AG04450 (cell line): ENCODE data around the gene EGLN1. TPM values are rescaled to one million over a fixed set of nuclear protein-coding genes. Genes with fewer than 3 reads are reported as not detected.

Experiments
- CTCF ChIA-PET: fragments of 300-600, 350-600 bp; formaldehyde crosslinking; extraction: SDS; loops from one replicate; lab custom pipeline; 2022; ENCODE audit warnings: antibody characterized with exemption, inconsistent platforms; lab: Charles Lee
- POLR2A ChIA-PET: fragments of 350-600 bp; formaldehyde crosslinking; extraction: SDS; loops from one replicate; lab custom pipeline; 2021; ENCODE audit warnings: antibody characterized with exemption, inconsistent platforms; lab: Yijun Ruan, JAX
- DNase-seq: peaks from one replicate; pipeline ENCODE4 v3.0.0-alpha.2; 2011; ENCODE audit warnings: low read depth, low spot score
- H3K27ac ChIP-seq: one replicate; pipeline ENCODE4 v1.5.1; 2012; ENCODE audit warnings: low read depth, low read length, control low read depth
- H3K27me3 ChIP-seq: one replicate; pipeline ENCODE4 v1.6.0; 2012; ENCODE audit warnings: low read length; ENCODE audit not compliant: control insufficient read depth, insufficient read depth
- H3K4me3 ChIP-seq: 2 replicates; pipeline ENCODE4 v1.5.1; 2011; ENCODE audit warnings: mild to moderate bottlenecking, low read depth, low read length, control low read depth
- H3K9me3 ChIP-seq: 2 replicates; pipeline ENCODE4 v1.5.1; 2012; ENCODE audit warnings: low read length; ENCODE audit not compliant: control insufficient read depth, insufficient read depth
- CTCF ChIP-seq: IDR thresholded peaks from 2 replicates; pipeline ENCODE4 v1.5.1; 2011; ENCODE audit warnings: low read depth, low read length, control low read depth, inconsistent platforms
- polyA plus RNA-seq: library from polyadenylated mRNA; depleted of rRNA; stranded (reverse); fragments of >200 nt; gene quantifications from 2 replicates; pipeline ENCODE4 v1.2.3, GENCODE V29; 2011

EGLN1 gene
- polyA plus RNA-seq, 1 experiment: 48.2 TPM

GRCh38 chr1:231386466-231386865 is 35.6 kb downstream of the EGLN1 start:
- Histone ChIP-seq H3K4me3 (no peak overlapping the region), H3K27me3 (no peaks in the 10 kb centered on the region), H3K9me3 (no peaks in the 10 kb centered on the region), H3K27ac (no peak overlapping the region)
- POLR2A ChIA-PET: no interaction called here
- CTCF ChIA-PET: interaction anchor here (0.6 kb wide), 1 partner anchor 204 kb away, joined by 4 read pairs; no protein-coding TSS in a partner anchor
- no peak for DNase-seq
- no peak for TF ChIP-seq CTCF

GRCh38 chr1:231385416-231385748 is 36.7 kb downstream of the EGLN1 start:
- no peaks in the 10 kb centered on the region for H3K27me3 ChIP-seq
- H3K27ac ChIP-seq: no peak overlapping the region
- no peak overlapping the region for H3K4me3 ChIP-seq
- POLR2A ChIA-PET: no interaction called here
- TF ChIP-seq CTCF: no peak
- CTCF ChIA-PET: no interaction called here
- no peak for DNase-seq
- no peaks in the 10 kb centered on the region for H3K9me3 ChIP-seq

- no peak overlapping the region for H3K27ac ChIP-seq
- ChIA-PET POLR2A (no interaction called here), CTCF (no interaction called here)
- no peak for DNase-seq
- H3K9me3 ChIP-seq: no peaks in the 10 kb centered on the region
- H3K27me3 ChIP-seq: no peaks in the 10 kb centered on the region
- TF ChIP-seq CTCF: no peak
- no peak overlapping the region for H3K4me3 ChIP-seq
These were observed 37.2 kb downstream of the EGLN1 start for GRCh38 chr1:231384696-231385415.

- CTCF ChIA-PET: interaction anchor here (0.5 to 1.0 kb wide), 2 partner anchors 9 to 50 kb away, joined by 3 read pairs; no protein-coding TSS in a partner anchor
- DNase-seq: no peak
- no peaks in the 10 kb centered on the region for H3K9me3 ChIP-seq
- no peak for TF ChIP-seq CTCF
- no peaks in the 10 kb centered on the region for H3K27me3 ChIP-seq
- POLR2A ChIA-PET: interaction anchor here (0.7 kb wide), 1 partner anchor 624 kb away, joined by 12 read pairs; no protein-coding TSS in a partner anchor
- H3K4me3 ChIP-seq: no peak overlapping the region
- H3K27ac ChIP-seq: no peak overlapping the region
These were observed 38.8 kb downstream of the EGLN1 start for GRCh38 chr1:231383159-231383860.

- ChIA-PET CTCF (interaction anchor here (1.0 to 1.2 kb wide), 2 partner anchors 10 to 15 kb away, joined by 3 read pairs; no protein-coding TSS in a partner anchor), POLR2A (no interaction called here)
- no peak overlapping the region for H3K27ac ChIP-seq
- no peak for TF ChIP-seq CTCF
- no peak for DNase-seq
- H3K4me3 ChIP-seq: no peak overlapping the region
- H3K9me3 ChIP-seq: no peaks in the 10 kb centered on the region
- no peaks in the 10 kb centered on the region for H3K27me3 ChIP-seq
These were observed 39.7 kb downstream of the EGLN1 start for GRCh38 chr1:231382426-231382825.
